H1 (cell line): Measurements from ENCODE around the gene TOMM34. TPM values are rescaled to one million over a fixed set of nuclear protein-coding genes. Genes with fewer than 3 reads are reported as not detected.

ENCODE experiments used
- CTCF ChIA-PET: fragments of 300-600 bp; sonication (Branson Sonifier 250); formaldehyde crosslinking; loops from one replicate; lab custom pipeline; 2021; ENCODE audit not compliant: partially characterized antibody; lab: Charles Lee
- POLR2A ChIA-PET: fragments of 300-600 bp; sonication (Branson Sonifier 250); formaldehyde crosslinking; loops from one replicate; lab custom pipeline; 2021; ENCODE audit warnings: inconsistent platforms; ENCODE audit not compliant: partially characterized antibody; lab: Charles Lee
- DNase-seq, 2 experiments: peaks; one replicate each; pipeline versions ENCODE4 v3.0.0 to v3.0.0-alpha.2; 2010 to 2022; ENCODE audit warnings: low spot score in 2 of 2, low read depth in 1 of 2, mixed read lengths in 1 of 2
- FAIRE-seq: peaks from 2 replicates; lab custom pipeline; 2011; peaks lifted over from hg19 to GRCh38; lab: Jason Lieb, UNC
- H2AFZ ChIP-seq: 2 replicates; pipeline ENCODE4 v1.8.1; 2012; ENCODE audit warnings: low read length, inconsistent platforms
- H2AK5ac ChIP-seq: 2 replicates; pipeline ENCODE4 v1.6.1; 2013; ENCODE audit warnings: low read depth, low read length
- H2BK120ac ChIP-seq: replicated peaks from 2 replicates; pipeline ENCODE3; 2013; ENCODE audit warnings: low read depth, low read length, inconsistent platforms
- H2BK12ac ChIP-seq: 2 replicates; pipeline ENCODE4 v1.6.1; 2013; ENCODE audit warnings: low read depth, low read length
- H2BK15ac ChIP-seq: 2 replicates; pipeline ENCODE4 v1.6.1; 2013; ENCODE audit warnings: low read length
- H2BK20ac ChIP-seq: 2 replicates; pipeline ENCODE4 v1.6.1; 2013; ENCODE audit warnings: low read length
- H2BK5ac ChIP-seq: 2 replicates; pipeline ENCODE4 v1.6.1; 2013; ENCODE audit warnings: low read depth, low read length
- H3K14ac ChIP-seq: 2 replicates; pipeline ENCODE4 v1.6.1; 2013; ENCODE audit warnings: inconsistent platforms; ENCODE audit not compliant: insufficient read length
- H3K18ac ChIP-seq: 2 replicates; pipeline ENCODE4 v1.6.1; 2013; ENCODE audit warnings: low read length; ENCODE audit errors: extremely low read depth
- H3K23ac ChIP-seq: 2 replicates; pipeline ENCODE4 v1.6.1; 2013; ENCODE audit warnings: inconsistent platforms; ENCODE audit not compliant: insufficient read length
- H3K23me2 ChIP-seq: 2 replicates; pipeline ENCODE4 v1.6.1; 2013; ENCODE audit warnings: low read depth, low read length
- H3K27ac ChIP-seq: 2 replicates; pipeline ENCODE4 v1.6.1; 2011; ENCODE audit warnings: low read depth, low read length, inconsistent platforms
- H3K27me3 ChIP-seq, 4 experiments: replicated peaks in 1 of 4; 1 replicate in 1 of 4; 2 replicates in 3 of 4; pipeline versions ENCODE4 v1.6.1 to v1.8.1; 2011 to 2013; ENCODE audit warnings: low read length in 3 of 4, mild to moderate bottlenecking in 3 of 4, inconsistent platforms in 2 of 4, mixed read lengths in 2 of 4, moderate library complexity in 1 of 4; ENCODE audit not compliant: control insufficient read depth in 3 of 4, insufficient read depth in 3 of 4; ENCODE audit errors: extremely low read depth in 1 of 4
- H3K36me3 ChIP-seq, 4 experiments: 2 replicates each; pipeline versions ENCODE4 v1.6.1 to v1.8.1; 2011 to 2013; ENCODE audit warnings: mild to moderate bottlenecking in 4 of 4, low read length in 3 of 4, moderate library complexity in 2 of 4, control low read depth in 1 of 4, inconsistent platforms in 1 of 4; ENCODE audit not compliant: insufficient read depth in 4 of 4, control insufficient read depth in 2 of 4
- H3K4ac ChIP-seq: replicated peaks from 2 replicates; pipeline ENCODE3; 2013; ENCODE audit warnings: low read length, low read depth, mixed read lengths, inconsistent platforms; ENCODE audit not compliant: insufficient read length
- H3K4me1 ChIP-seq, 4 experiments: replicated peaks in 1 of 4; 1 replicate in 1 of 4; 2 replicates in 3 of 4; pipeline versions ENCODE4 v1.6.1 to v1.8.1; 2011 to 2013; ENCODE audit warnings: low read length in 3 of 4, inconsistent platforms in 2 of 4, mixed read lengths in 1 of 4; ENCODE audit not compliant: insufficient read depth in 4 of 4, control insufficient read depth in 3 of 4
- H3K4me2 ChIP-seq, 2 experiments: 2 replicates each; pipeline versions ENCODE4 v1.6.1 to v1.8.1; 2011 to 2013; ENCODE audit warnings: low read depth in 2 of 2, low read length in 2 of 2, control low read depth in 1 of 2, inconsistent platforms in 1 of 2, mild to moderate bottlenecking in 1 of 2; ENCODE audit not compliant: insufficient read depth in 1 of 2
- H3K4me3 ChIP-seq, 4 experiments: fragments of 200-600, 300-600 bp in 1 of 4; sonication (generic), shearing (Covaris generic), sonication (Bioruptor Twin) in 1 of 4; 2 replicates each; pipeline versions ENCODE4 v1.5.1 to v1.8.1; 2011 to 2016; ENCODE audit warnings: low read length in 4 of 4, low read depth in 3 of 4, control low read depth in 2 of 4, inconsistent platforms in 2 of 4, mild to moderate bottlenecking in 2 of 4, mixed read lengths in 1 of 4, moderate library complexity in 1 of 4; ENCODE audit not compliant: insufficient read depth in 2 of 4; ENCODE audit errors: extremely low read depth in 1 of 4
- H3K56ac ChIP-seq: replicated peaks from 2 replicates; pipeline ENCODE3; 2013; ENCODE audit warnings: low read depth, mild to moderate bottlenecking, mixed read lengths, low read length, inconsistent platforms; ENCODE audit not compliant: insufficient read length
- H3K79me1 ChIP-seq: 2 replicates; pipeline ENCODE4 v1.6.1; 2013; ENCODE audit warnings: low read depth, low read length, control low read depth
- H3K79me2 ChIP-seq, 2 experiments: 2 replicates each; pipeline versions ENCODE4 v1.6.1 to v1.8.1; 2012 to 2013; ENCODE audit warnings: low read length in 2 of 2, mild to moderate bottlenecking in 2 of 2, inconsistent platforms in 1 of 2; ENCODE audit not compliant: insufficient read depth in 2 of 2, control insufficient read depth in 1 of 2
- H3K9ac ChIP-seq, 4 experiments: replicated peaks in 1 of 4; 1 replicate in 1 of 4; 2 replicates in 3 of 4; pipeline versions ENCODE4 v1.6.1 to v1.8.1; 2011 to 2013; ENCODE audit warnings: low read depth in 3 of 4, low read length in 3 of 4, control low read depth in 2 of 4, mild to moderate bottlenecking in 2 of 4, moderate library complexity in 2 of 4, inconsistent platforms in 1 of 4; ENCODE audit errors: extremely low read depth in 1 of 4
- H3K9me3 ChIP-seq, 2 experiments: 2 replicates each; pipeline versions ENCODE4 v1.6.1 to v1.8.1; 2012 to 2013; ENCODE audit warnings: mild to moderate bottlenecking in 2 of 2, moderate library complexity in 2 of 2, control low read depth in 1 of 2, inconsistent platforms in 1 of 2, low read depth in 1 of 2, low read length in 1 of 2, mixed read lengths in 1 of 2; ENCODE audit not compliant: insufficient read depth in 2 of 2
- H4K20me1 ChIP-seq, 2 experiments: replicated peaks in 1 of 2; 2 replicates each; pipeline versions ENCODE3 to v1.8.1; 2011 to 2013; ENCODE audit warnings: inconsistent platforms in 2 of 2, low read length in 2 of 2, mild to moderate bottlenecking in 1 of 2; ENCODE audit not compliant: insufficient read depth in 2 of 2, control insufficient read depth in 1 of 2
- H4K5ac ChIP-seq: 2 replicates; pipeline ENCODE4 v1.6.1; 2013; ENCODE audit warnings: low read length, low read depth, mixed read lengths, inconsistent platforms; ENCODE audit not compliant: insufficient read length
- H4K8ac ChIP-seq: 2 replicates; pipeline ENCODE4 v1.8.0; 2013; ENCODE audit warnings: mild to moderate bottlenecking, moderate library complexity, low read length, inconsistent platforms; ENCODE audit not compliant: insufficient read depth; ENCODE audit errors: extremely low read depth
- H4K91ac ChIP-seq: replicated peaks from 2 replicates; pipeline ENCODE3; 2013; ENCODE audit warnings: low read length, mixed read lengths, inconsistent platforms; ENCODE audit not compliant: insufficient read length
- WGBS, 2 experiments: shearing (Covaris generic) in 1 of 2; methylation state at CpG; one replicate each; pipeline versions ENCODE4 v1.1.6 to v1.1.7; 2013 to 2015; ENCODE audit warnings: low lambda C conversion rate in 2 of 2, mixed read lengths in 2 of 2, inconsistent platforms in 1 of 2, low coverage in 1 of 2, missing lambda C conversion rate in 1 of 2; ENCODE audit not compliant: insufficient replicate concordance in 2 of 2, insufficient coverage in 1 of 2, insufficient read length in 1 of 2; ENCODE audit errors: extremely low coverage in 1 of 2, missing lambda C conversion rate in 1 of 2; 5-methylcytosine and 5-hydroxymethylcytosine counted together
- polyA plus RNA-seq, 7 experiments: library from polyadenylated mRNA; depleted of rRNA in 3 of 7; stranded (reverse) in 5 of 7; unstranded in 2 of 7; fragments of >200 nt in 5 of 7; fragments of 200-250 nt in 2 of 7; gene quantifications; 1 replicate in 5 of 7; 2 replicates in 1 of 7; 4 replicates in 1 of 7; pipeline versions ENCODE4 v1.2.1 to v1.2.3, GENCODE V29; 2011 to 2013; ENCODE audit warnings: missing spikeins in 2 of 7, mixed read lengths in 2 of 7
- total RNA-seq: library from RNA; stranded (reverse); fragmentation: NEBNext Ultra II Directional; extraction: Animal tissue kit (Norgen Biotek cat#: 25700); gene quantifications from 2 replicates; pipeline ENCODE4 v1.2.1, GENCODE V29; 2021

The TOMM34 gene
- total and polyA plus RNA-seq, 2 of the 8 experiments (the other 6 are each of a cell fraction or from before 2014, with no cell fraction given), result 32.1 to 35.1 TPM

DNA sequence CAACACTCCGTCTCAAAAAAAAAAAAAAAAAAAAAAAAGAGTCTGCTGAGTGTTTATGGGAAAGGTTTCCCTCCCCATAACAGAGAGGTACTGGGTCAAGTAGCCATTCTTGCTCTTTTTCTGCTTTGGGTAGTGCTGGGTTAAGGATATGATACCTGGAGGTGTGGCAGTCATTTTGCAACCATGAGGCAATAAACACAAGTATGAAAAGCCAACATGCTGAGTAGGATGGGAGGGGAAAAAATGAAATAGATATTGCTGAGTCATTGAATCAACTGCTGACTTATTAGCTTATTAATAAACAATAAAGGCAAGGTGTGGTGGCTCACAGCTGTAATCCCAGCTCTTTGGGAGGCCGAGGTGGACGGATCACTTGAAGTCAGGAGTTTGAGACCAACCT, 2.3 kb upstream of the TOMM34 start:
- Histone ChIP-seq H3K27ac (no peak overlapping the region), H3K4me3 (no peak overlapping the region), H3K9me3 (no peaks in the 10 kb centered on the region), H3K56ac (no peak overlapping the region), H3K36me3 (peaks cover 0 to 3% (median 1%) of the 10 kb centered on the region in 4 experiments; a peak in 1 of 8 replicates), H4K20me1 (peaks cover 1 to 2% of the 10 kb centered on the region in 2 experiments), H3K18ac (no peak overlapping the region), H2BK15ac (no peak overlapping the region), H3K79me1 (peaks cover 6% of the 10 kb centered on the region), H3K23ac (no peak overlapping the region), H3K4ac (no peak overlapping the region), H4K91ac (no peak overlapping the region), H3K14ac (no peak overlapping the region), H3K27me3 (peaks cover 0 to 11% (median 2%) of the 10 kb centered on the region in 4 experiments; a peak in 4 of 7 replicates), H4K8ac (no peak overlapping the region), H3K79me2 (peaks cover 5 to 31% of the 10 kb centered on the region in 2 experiments), H2AFZ (no peak overlapping the region), H2AK5ac (no peak overlapping the region), H3K23me2 (peaks cover 12% of the 10 kb centered on the region; the same call in 1 of the 2 replicates), H3K4me2 (no peak overlapping the region), H2BK120ac (no peak overlapping the region), H2BK20ac (no peak overlapping the region), H4K5ac (no peak overlapping the region), H3K9ac (no peak overlapping the region), H2BK5ac (no peak overlapping the region), H2BK12ac (no peak overlapping the region), H3K4me1 (peaks cover 3 to 14% (median 7%) of the 10 kb centered on the region in 4 experiments; a peak in 5 of 7 replicates)
- FAIRE-seq, result no peak
- POLR2A ChIA-PET, result interaction anchor here (1.0 kb wide), 1 partner anchor 9 kb away, joined by 3 read pairs; no protein-coding TSS in a partner anchor
- no peak for DNase-seq
- 87% methylated on average over 3 of the region's 3 CpGs; no CpG with 5 or more reads in 1 of the 2 experiments for WGBS, 2 experiments
- CTCF ChIA-PET, result no interaction called here
